Vagina (tissue), 2 donors: ENCODE results near the gene CEMIP. TPM values are rescaled to one million over a fixed set of nuclear protein-coding genes. Genes with fewer than 3 reads are reported as not detected.

ENCODE experiments used
- DNase-seq, 2 donors: peaks; one replicate each; pipeline ENCODE4 v3.0.0-alpha.2; 2017; ENCODE audit errors: extremely low spot score in 2 of 2
- H3K27ac ChIP-seq: fragments of 200-600 bp; sonication (generic); one replicate; pipeline ENCODE4 v1.5.1; 2019
- H3K27me3 ChIP-seq: fragments of 200-600 bp; sonication (generic); one replicate; pipeline ENCODE4 v1.5.1; 2019
- H3K36me3 ChIP-seq, 2 donors: fragments of 200-600 bp; sonication (generic); one replicate each; pipeline ENCODE4 v1.5.1; 2017 to 2019
- H3K4me1 ChIP-seq: fragments of 200-600 bp; sonication (generic); one replicate; pipeline ENCODE4 v1.5.1; 2019
- H3K4me3 ChIP-seq, 2 donors: fragments of 200-600 bp; sonication (generic); 1 replicate in 1 of 2; 2 replicates in 1 of 2; pipeline ENCODE4 v1.5.1; 2016 to 2019
- H3K9me3 ChIP-seq: fragments of 200-600 bp; sonication (generic); one replicate; pipeline ENCODE4 v1.5.1; 2019
- POLR2A ChIP-seq, 2 donors: fragments of 450-650 bp; IDR thresholded peaks; one replicate each; pipeline ENCODE4 v1.6.1; 2017; ENCODE audit warnings: antibody characterized with exemption in 2 of 2, mild to moderate bottlenecking in 2 of 2, moderate library complexity in 2 of 2
- POLR2AphosphoS5 ChIP-seq, 2 donors: sonication (generic); formaldehyde crosslinking; IDR thresholded peaks; one replicate each; pipeline ENCODE4 v1.9.0; 2017; ENCODE audit warnings: antibody characterized with exemption in 2 of 2, mild to moderate bottlenecking in 2 of 2, low read depth in 1 of 2; ENCODE audit not compliant: insufficient read depth in 1 of 2
- intact Hi-C: fragments of 100-400 bp; cut with DNase I; formaldehyde crosslinking; loops from one replicate; pipeline ENCODE4 v1.15.1; 2023
- total RNA-seq: library from RNA; depleted of rRNA; stranded (reverse); fragments of >200 nt; gene quantifications from one replicate; pipeline ENCODE4 v1.2.3, GENCODE V29; 2016
- TF ChIP-seq, protein P1 (sequence below), 3 experiments: fragments of 450-650 bp in 2 of 3; fragments of 200-600 bp in 1 of 3; sonication (generic) in 1 of 3; IDR thresholded peaks; one replicate each; pipeline ENCODE4 v1.5.1; 2017 to 2019; ENCODE audit warnings: antibody characterized with exemption in 3 of 3, mild to moderate bottlenecking in 2 of 3, moderate library complexity in 2 of 3

CEMIP gene
- total RNA-seq, 1 donor from 2014 or later = 0.74 TPM

GRCh38 chr15:80969316-80969715 is 190.1 kb downstream of the CEMIP start:
- Histone ChIP-seq H3K4me1 (no peaks in the 10 kb centered on the region), H3K27ac (no peak overlapping the region), H3K9me3 (no peaks in the 10 kb centered on the region), H3K36me3 (peaks cover 0 to 4% of the 10 kb centered on the region in 2 donors), H3K27me3 (no peaks in the 10 kb centered on the region), H3K4me3 (no peak overlapping the region)
- intact Hi-C loops = no loop called here
- DNase-seq = peak in 1 of 2 donors; percentile 71
- TF ChIP-seq, protein P1, sequence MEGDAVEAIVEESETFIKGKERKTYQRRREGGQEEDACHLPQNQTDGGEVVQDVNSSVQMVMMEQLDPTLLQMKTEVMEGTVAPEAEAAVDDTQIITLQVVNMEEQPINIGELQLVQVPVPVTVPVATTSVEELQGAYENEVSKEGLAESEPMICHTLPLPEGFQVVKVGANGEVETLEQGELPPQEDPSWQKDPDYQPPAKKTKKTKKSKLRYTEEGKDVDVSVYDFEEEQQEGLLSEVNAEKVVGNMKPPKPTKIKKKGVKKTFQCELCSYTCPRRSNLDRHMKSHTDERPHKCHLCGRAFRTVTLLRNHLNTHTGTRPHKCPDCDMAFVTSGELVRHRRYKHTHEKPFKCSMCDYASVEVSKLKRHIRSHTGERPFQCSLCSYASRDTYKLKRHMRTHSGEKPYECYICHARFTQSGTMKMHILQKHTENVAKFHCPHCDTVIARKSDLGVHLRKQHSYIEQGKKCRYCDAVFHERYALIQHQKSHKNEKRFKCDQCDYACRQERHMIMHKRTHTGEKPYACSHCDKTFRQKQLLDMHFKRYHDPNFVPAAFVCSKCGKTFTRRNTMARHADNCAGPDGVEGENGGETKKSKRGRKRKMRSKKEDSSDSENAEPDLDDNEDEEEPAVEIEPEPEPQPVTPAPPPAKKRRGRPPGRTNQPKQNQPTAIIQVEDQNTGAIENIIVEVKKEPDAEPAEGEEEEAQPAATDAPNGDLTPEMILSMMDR (IDR thresholded peaks at IDR 0.05) = no peak
- TF ChIP-seq POLR2A (IDR thresholded peaks at IDR 0.05) (no peak), POLR2AphosphoS5 (IDR thresholded peaks at IDR 0.05; ENCODE audit: insufficient read depth in 1 of 2, low read depth in 1 of 2) (no peak)

GRCh38 chr15:80970018-80970657 is 191.0 kb downstream of the CEMIP start:
- peaks cover 0 to 4% of the 10 kb centered on the region in 2 donors for H3K36me3 ChIP-seq
- intact Hi-C loops = loop anchor here (2.0 to 10.0 kb wide), 2 partner anchors 403 to 515 kb away; no protein-coding TSS in a partner anchor
- H3K4me1 ChIP-seq = no peaks in the 10 kb centered on the region
- H3K4me3 ChIP-seq = no peak overlapping the region
- peak in 1 of 2 donors; percentile 64 for DNase-seq
- no peaks in the 10 kb centered on the region for H3K27me3 ChIP-seq
- no peaks in the 10 kb centered on the region for H3K9me3 ChIP-seq
- H3K27ac ChIP-seq = no peak overlapping the region
- no peak for TF ChIP-seq POLR2A (IDR thresholded peaks at IDR 0.05)
- TF ChIP-seq, protein P1 (IDR thresholded peaks at IDR 0.05) = peak; percentile 70 to 84 (median 80)
- TF ChIP-seq POLR2AphosphoS5 (IDR thresholded peaks at IDR 0.05; ENCODE audit: insufficient read depth in 1 of 2, low read depth in 1 of 2) = peak in 1 of 2 donors; percentile 23

DNA sequence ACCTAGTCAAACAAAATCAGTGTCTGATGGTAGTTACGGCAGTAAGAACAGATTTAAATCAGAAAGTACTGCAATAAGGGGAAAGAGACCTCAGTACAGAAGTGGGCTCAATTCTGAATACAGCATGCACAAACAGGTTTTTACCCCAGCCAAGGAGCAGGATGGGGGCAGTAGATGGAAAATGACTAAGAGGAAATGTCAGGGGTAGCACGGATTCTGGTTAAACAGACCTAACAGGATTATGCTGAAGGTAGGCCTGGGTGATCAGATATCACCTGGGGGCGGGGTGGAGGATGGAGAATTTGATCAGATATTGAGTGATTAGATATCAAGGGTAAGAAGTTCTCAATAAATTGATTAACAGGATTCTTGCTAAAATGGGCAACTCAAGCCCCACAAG is 191.5 kb downstream of the CEMIP start:
- DNase-seq = peak in 1 of 2 donors; percentile 70
- intact Hi-C loops = loop anchor here (2.0 to 10.0 kb wide), 2 partner anchors 404 to 516 kb away; no protein-coding TSS in a partner anchor
- no peak overlapping the region for H3K27ac ChIP-seq
- TF ChIP-seq POLR2A (IDR thresholded peaks at IDR 0.05) = no peak
- TF ChIP-seq, protein P1 (IDR thresholded peaks at IDR 0.05) = no peak
- TF ChIP-seq POLR2AphosphoS5 (IDR thresholded peaks at IDR 0.05; ENCODE audit: insufficient read depth in 1 of 2, low read depth in 1 of 2) = no peak
- H3K36me3 ChIP-seq = peaks cover 0 to 4% of the 10 kb centered on the region in 2 donors
- no peaks in the 10 kb centered on the region for H3K27me3 ChIP-seq
- no peaks in the 10 kb centered on the region for H3K4me1 ChIP-seq
- H3K4me3 ChIP-seq = no peak overlapping the region
- H3K9me3 ChIP-seq = no peaks in the 10 kb centered on the region

DNA sequence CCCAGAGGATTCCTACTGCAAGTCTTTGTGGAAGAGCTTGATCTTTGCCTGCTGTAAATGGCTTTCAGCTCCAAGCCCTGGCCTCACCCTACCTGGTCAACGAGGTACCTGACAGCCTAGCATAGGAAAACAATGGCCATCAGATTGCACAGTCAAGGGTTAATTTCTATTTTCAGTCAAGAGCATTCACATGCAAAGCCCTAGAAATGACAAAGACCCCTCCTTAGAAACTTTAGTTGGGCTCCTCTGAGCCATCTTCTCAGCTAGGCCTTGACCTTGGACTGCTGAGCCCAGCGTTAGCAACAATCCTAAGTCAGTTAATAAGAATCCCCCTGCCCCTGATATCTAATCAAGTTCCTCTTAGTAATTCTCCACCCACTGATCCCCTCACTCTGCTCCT is 192.0 kb downstream of the CEMIP start:
- no peak for TF ChIP-seq POLR2AphosphoS5 (IDR thresholded peaks at IDR 0.05; ENCODE audit: insufficient read depth in 1 of 2, low read depth in 1 of 2)
- peaks cover 0 to 4% of the 10 kb centered on the region in 2 donors for H3K36me3 ChIP-seq
- H3K27me3 ChIP-seq = no peaks in the 10 kb centered on the region
- DNase-seq = peak in 1 of 2 donors; percentile 56
- H3K27ac ChIP-seq = no peak overlapping the region
- intact Hi-C loops = loop anchor here (2.0 to 10.0 kb wide), 2 partner anchors 404 to 516 kb away; no protein-coding TSS in a partner anchor
- H3K9me3 ChIP-seq = no peaks in the 10 kb centered on the region
- no peaks in the 10 kb centered on the region for H3K4me1 ChIP-seq
- H3K4me3 ChIP-seq = no peak overlapping the region

DNA sequence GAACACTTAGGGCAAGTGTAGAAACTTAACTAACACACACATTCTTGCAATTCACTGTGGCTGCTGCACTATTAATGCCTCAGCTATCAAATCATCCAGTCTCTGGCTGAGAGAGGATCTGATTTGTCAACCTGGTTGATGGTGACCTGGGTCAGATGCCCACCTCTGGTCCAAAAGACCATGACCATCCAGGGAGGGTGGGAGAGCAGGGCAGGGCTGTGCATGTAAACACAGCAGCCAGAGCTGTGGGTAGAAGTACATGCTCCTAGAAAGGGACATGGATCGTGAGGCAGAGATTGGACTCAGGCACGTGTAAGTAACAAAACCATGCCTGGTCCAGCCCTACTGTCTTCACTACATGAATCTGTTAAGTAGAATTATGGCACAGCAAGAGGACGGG is 193.1 kb downstream of the CEMIP start:
- intact Hi-C loops = loop anchor here (10.0 kb wide), 1 partner anchor 517 kb away; no protein-coding TSS in a partner anchor
- no peaks in the 10 kb centered on the region for H3K27me3 ChIP-seq
- no peak overlapping the region for H3K4me3 ChIP-seq
- TF ChIP-seq POLR2A (IDR thresholded peaks at IDR 0.05) (no peak), POLR2AphosphoS5 (IDR thresholded peaks at IDR 0.05; ENCODE audit: insufficient read depth in 1 of 2, low read depth in 1 of 2) (no peak)
- TF ChIP-seq, protein P1 (IDR thresholded peaks at IDR 0.05) = no peak
- H3K4me1 ChIP-seq = peaks cover 2% of the 10 kb centered on the region
- no peaks in the 10 kb centered on the region for H3K9me3 ChIP-seq
- peaks cover 0 to 4% of the 10 kb centered on the region in 2 donors for H3K36me3 ChIP-seq
- H3K27ac ChIP-seq = no peak overlapping the region
- peak in 1 of 2 donors; percentile 70 for DNase-seq
